Nephron (organoid): ENCODE measurements around the gene OLFM2.

ENCODE experiments used
- H3K27ac Mint-ChIP-seq, 3 experiments: 2 replicates each; pipeline ENCODE4 v1.8.0; 2020; ENCODE audit warnings: mixed read lengths in 3 of 3, mild to moderate bottlenecking in 2 of 3, moderate library complexity in 1 of 3
- H3K27me3 Mint-ChIP-seq: 2 replicates; pipeline ENCODE4 v1.8.0; 2021; ENCODE audit warnings: low read depth, mild to moderate bottlenecking, moderate library complexity, mixed read lengths
- H3K36me3 Mint-ChIP-seq: 2 replicates; pipeline ENCODE4 v1.8.0; 2020; ENCODE audit warnings: low read depth, mixed read lengths
- H3K4me1 Mint-ChIP-seq: 2 replicates; pipeline ENCODE4 v1.8.0; 2020; ENCODE audit warnings: mixed read lengths
- H3K4me3 Mint-ChIP-seq, 3 experiments: 2 replicates each; pipeline ENCODE4 v1.8.0; 2020; ENCODE audit warnings: mild to moderate bottlenecking in 3 of 3, mixed read lengths in 3 of 3, moderate library complexity in 2 of 3
- H3K9me3 Mint-ChIP-seq: 2 replicates; pipeline ENCODE4 v1.8.0; 2020; ENCODE audit warnings: mixed read lengths
- TF ChIP-seq, protein P1 (sequence below), 3 experiments: fragments of 200-600 bp; sonication (generic); IDR thresholded peaks; one replicate each; pipeline ENCODE4 v1.5.0; 2021; ENCODE audit warnings: antibody characterized with exemption in 3 of 3; ENCODE audit not compliant: unreplicated experiment in 3 of 3

The OLFM2 gene

DNA sequence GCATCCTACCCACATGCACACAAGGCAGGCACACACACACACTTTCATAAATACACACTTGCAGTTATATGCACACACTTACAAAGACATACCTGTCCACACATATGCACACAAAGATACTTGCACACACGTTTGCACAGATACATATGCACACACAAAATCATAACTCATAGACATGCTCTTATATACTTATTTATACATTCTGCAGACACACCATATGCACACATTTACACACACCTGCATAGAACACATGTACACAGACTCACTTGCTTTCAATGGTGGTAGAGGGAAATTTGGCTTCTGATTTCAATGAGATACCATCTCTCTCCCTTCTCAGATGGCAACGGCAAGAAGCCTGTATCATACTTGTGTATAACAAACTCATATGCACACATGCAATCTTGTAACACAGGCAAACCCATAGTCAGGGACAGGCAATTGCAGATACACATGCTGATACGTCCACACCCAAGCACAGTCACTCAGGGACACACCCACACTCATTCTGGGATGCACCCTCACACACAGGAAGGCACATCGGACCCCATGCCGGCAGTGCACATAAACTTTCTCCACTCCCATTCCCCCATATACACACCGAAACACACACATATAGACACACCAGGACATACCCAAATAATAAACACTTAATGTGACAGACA lies 24.7 kb downstream of the OLFM2 start:
- Mint-ChIP-seq H3K27me3 (no peaks in the 10 kb centered on the region), H3K4me1 (peaks cover 17% of the 10 kb centered on the region), H3K36me3 (peaks cover 7% of the 10 kb centered on the region), H3K4me3 (no peak overlapping the region), H3K27ac (no peak overlapping the region), H3K9me3 (no peaks in the 10 kb centered on the region)
- TF ChIP-seq, protein P1, sequence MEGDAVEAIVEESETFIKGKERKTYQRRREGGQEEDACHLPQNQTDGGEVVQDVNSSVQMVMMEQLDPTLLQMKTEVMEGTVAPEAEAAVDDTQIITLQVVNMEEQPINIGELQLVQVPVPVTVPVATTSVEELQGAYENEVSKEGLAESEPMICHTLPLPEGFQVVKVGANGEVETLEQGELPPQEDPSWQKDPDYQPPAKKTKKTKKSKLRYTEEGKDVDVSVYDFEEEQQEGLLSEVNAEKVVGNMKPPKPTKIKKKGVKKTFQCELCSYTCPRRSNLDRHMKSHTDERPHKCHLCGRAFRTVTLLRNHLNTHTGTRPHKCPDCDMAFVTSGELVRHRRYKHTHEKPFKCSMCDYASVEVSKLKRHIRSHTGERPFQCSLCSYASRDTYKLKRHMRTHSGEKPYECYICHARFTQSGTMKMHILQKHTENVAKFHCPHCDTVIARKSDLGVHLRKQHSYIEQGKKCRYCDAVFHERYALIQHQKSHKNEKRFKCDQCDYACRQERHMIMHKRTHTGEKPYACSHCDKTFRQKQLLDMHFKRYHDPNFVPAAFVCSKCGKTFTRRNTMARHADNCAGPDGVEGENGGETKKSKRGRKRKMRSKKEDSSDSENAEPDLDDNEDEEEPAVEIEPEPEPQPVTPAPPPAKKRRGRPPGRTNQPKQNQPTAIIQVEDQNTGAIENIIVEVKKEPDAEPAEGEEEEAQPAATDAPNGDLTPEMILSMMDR (IDR thresholded peaks at IDR 0.05; ENCODE audit: unreplicated experiment in 3 of 3): no peak

DNA sequence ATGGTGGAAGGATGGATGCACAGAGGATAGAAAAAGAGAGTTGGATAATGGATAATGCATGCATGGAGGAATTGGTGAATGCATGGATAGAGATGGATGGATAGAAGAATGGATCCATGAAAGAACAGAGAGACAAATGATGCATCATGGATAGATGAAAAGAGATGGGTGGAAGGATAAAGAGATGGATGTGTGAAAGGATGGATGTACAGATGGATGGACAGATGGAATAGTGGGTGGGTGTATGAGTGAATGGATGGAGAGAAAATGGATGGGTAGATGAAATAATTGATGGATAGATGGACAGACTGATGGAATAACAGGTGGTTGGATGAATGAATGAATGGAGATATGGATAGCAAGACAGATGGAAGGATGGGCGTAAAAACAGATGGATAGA lies 25.7 kb downstream of the OLFM2 start:
- Mint-ChIP-seq H3K4me3 (no peak overlapping the region), H3K27me3 (no peaks in the 10 kb centered on the region), H3K27ac (no peak overlapping the region)

DNA sequence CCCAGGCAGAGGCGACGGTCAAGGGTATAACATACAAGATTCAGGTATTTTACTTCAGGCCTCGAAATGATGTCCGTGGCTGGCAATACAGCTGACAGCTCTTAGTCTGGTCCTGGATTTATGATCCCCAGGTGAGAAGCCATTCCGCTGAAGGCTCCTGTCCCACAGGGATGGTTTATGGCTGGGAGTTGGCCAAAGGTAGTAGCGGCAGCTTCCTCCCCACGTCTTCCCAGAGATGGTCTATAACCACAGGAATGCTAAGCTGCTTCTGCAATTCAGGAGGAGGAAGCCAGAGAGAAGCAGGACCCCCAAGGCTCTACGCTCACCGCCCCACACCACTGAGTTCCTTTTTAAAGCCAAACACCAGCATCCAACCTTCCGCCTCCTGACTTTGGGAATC lies 27.1 kb downstream of the OLFM2 start:
- TF ChIP-seq, protein P1 (IDR thresholded peaks at IDR 0.05; ENCODE audit: unreplicated experiment in 3 of 3): no peak
- no peaks in the 10 kb centered on the region for H3K9me3 Mint-ChIP-seq
- no peak overlapping the region for H3K4me3 Mint-ChIP-seq
- H3K27me3 Mint-ChIP-seq: no peaks in the 10 kb centered on the region
- peaks cover 26% of the 10 kb centered on the region for H3K4me1 Mint-ChIP-seq
- no peak overlapping the region for H3K27ac Mint-ChIP-seq
- H3K36me3 Mint-ChIP-seq: peaks cover 10% of the 10 kb centered on the region

More for the DNA sequence above, 25.7 kb downstream of the OLFM2 start:
- peaks cover 10% of the 10 kb centered on the region for H3K36me3 Mint-ChIP-seq
- TF ChIP-seq, protein P1 (IDR thresholded peaks at IDR 0.05; ENCODE audit: unreplicated experiment in 3 of 3): no peak
- no peaks in the 10 kb centered on the region for H3K9me3 Mint-ChIP-seq
- H3K4me1 Mint-ChIP-seq: peaks cover 26% of the 10 kb centered on the region

DNA sequence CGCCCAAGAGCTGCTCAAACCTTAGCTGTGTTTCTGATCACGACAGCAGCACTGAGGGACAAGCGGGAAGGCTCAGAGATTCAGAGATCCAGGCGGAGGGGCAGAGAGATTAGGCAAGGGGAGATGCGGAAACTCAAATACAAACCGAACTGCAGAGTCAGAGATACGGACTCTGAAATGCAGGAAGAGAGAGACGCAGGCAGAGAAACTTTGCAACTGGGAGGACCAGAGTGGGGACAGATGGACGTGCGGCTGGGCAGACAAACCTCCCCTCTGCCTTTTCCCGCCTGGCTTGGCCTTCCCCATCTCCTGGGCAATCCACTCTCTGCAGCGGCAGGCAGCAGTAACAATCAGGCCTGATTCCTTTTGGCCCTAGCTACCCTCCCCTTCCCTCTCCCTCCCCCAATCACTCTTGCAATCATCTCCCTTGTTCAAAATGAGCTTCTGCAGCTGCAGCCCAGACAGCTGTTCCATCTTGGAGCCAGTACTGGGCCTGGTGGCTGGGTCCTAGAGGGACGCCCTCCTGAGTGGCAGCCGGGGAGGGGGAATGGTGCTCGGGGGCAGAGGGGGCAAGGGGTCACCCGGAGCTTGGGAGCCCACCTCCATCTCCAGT lies 29.7 kb downstream of the OLFM2 start:
- Mint-ChIP-seq H3K36me3 (peaks cover 10% of the 10 kb centered on the region), H3K4me3 (no peak overlapping the region), H3K9me3 (no peaks in the 10 kb centered on the region), H3K27ac (peak overlapping the region; percentile 1 to 54 (median 53)), H3K27me3 (no peaks in the 10 kb centered on the region), H3K4me1 (peaks cover 26% of the 10 kb centered on the region)
- TF ChIP-seq, protein P1 (IDR thresholded peaks at IDR 0.05; ENCODE audit: unreplicated experiment in 3 of 3): no peak

DNA sequence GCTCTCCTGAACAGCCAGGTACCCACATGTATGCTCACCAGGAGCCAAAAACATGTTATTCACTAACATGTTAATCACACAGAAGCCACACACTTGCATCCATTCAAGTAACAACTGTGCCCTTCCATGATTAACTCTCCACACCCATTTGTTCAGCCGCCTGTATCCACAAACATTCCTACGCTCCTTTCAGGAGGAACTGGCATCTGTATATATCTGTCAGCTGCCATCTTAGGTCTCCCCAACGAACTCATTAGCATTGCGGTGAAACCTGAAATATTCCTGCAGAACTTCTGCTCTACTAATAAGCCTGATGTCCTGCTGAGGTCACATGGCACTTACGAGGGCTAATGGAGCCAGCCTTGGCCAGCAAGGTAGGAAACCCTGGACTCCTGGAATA lies 33.0 kb downstream of the OLFM2 start:
- peaks cover 4% of the 10 kb centered on the region for H3K27me3 Mint-ChIP-seq
- H3K27ac Mint-ChIP-seq: peak overlapping the region in 1 of 3 experiments; percentile 52
- no peaks in the 10 kb centered on the region for H3K9me3 Mint-ChIP-seq
- H3K36me3 Mint-ChIP-seq: peaks cover 3% of the 10 kb centered on the region
- peaks cover 18% of the 10 kb centered on the region for H3K4me1 Mint-ChIP-seq
- TF ChIP-seq, protein P1 (IDR thresholded peaks at IDR 0.05; ENCODE audit: unreplicated experiment in 3 of 3): no peak
- H3K4me3 Mint-ChIP-seq: no peak overlapping the region

DNA sequence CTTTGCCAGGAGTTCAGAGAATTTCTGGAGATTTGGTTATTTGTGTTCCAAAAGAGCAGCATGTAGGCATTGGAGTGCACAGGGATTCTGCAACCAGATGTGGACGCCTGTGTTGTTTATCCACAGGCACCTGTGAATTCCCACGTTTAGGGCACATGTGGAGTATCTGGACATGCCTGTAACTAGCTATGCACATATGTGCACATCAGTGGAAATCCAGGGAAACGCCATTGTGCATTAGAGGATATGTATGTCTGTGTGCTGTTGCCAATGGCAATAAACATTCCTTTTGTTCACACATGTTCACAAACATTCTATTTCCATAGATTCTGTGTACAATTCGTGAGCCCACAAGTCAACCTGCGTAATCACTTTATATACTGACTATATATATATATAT lies 34.7 kb downstream of the OLFM2 start:
- TF ChIP-seq, protein P1 (IDR thresholded peaks at IDR 0.05; ENCODE audit: unreplicated experiment in 3 of 3): no peak
- Mint-ChIP-seq H3K4me1 (peaks cover 16% of the 10 kb centered on the region), H3K36me3 (peaks cover 3% of the 10 kb centered on the region), H3K27me3 (peaks cover 4% of the 10 kb centered on the region), H3K9me3 (no peaks in the 10 kb centered on the region), H3K4me3 (no peak overlapping the region), H3K27ac (no peak overlapping the region)
